Smooth muscle cell (in vitro differentiated cells): ENCODE results near the gene SPHK1. TPM values are rescaled to one million over a fixed set of nuclear protein-coding genes. Genes with fewer than 3 reads are reported as not detected.

ENCODE experiments used
- DNase-seq: peaks from one replicate; lab custom pipeline; 2025; ENCODE audit not compliant: unreplicated experiment; lab: John Stamatoyannopoulos, UW
- H2AFZ ChIP-seq: fragments of 200-600 bp; sonication (generic); 2 replicates; pipeline ENCODE4 v1.6.0; 2016; ENCODE audit warnings: antibody characterized with exemption, low read depth, mild to moderate bottlenecking
- H3F3A ChIP-seq: fragments of 200-600 bp; sonication (generic); 2 replicates; pipeline ENCODE4 v1.6.0; 2017; ENCODE audit warnings: antibody characterized with exemption, low read depth
- H3K27ac ChIP-seq: fragments of 200-600 bp; sonication (generic); 2 replicates; pipeline ENCODE4 v1.5.1; 2016; ENCODE audit warnings: low read depth, mild to moderate bottlenecking
- H3K27me3 ChIP-seq: fragments of 200-600 bp; sonication (generic); 2 replicates; pipeline ENCODE4 v1.6.1; 2016; ENCODE audit warnings: low read depth, mild to moderate bottlenecking
- H3K36me3 ChIP-seq: fragments of 200-600 bp; sonication (generic); 2 replicates; pipeline ENCODE4 v1.5.1; 2016; ENCODE audit warnings: low read depth
- H3K4me1 ChIP-seq: fragments of 200-600 bp; sonication (generic); 2 replicates; pipeline ENCODE4 v1.5.1; 2016; ENCODE audit warnings: low read depth
- H3K4me2 ChIP-seq: fragments of 200-600 bp; sonication (generic); 2 replicates; pipeline ENCODE4 v1.6.0; 2016; ENCODE audit warnings: mild to moderate bottlenecking
- H3K4me3 ChIP-seq: fragments of 200-600 bp; sonication (generic); 2 replicates; pipeline ENCODE4 v1.5.1; 2016; ENCODE audit warnings: mild to moderate bottlenecking
- H3K79me2 ChIP-seq: fragments of 200-600 bp; sonication (generic); 2 replicates; pipeline ENCODE4 v1.6.0; 2016; ENCODE audit warnings: low read depth, mild to moderate bottlenecking
- H3K9ac ChIP-seq: fragments of 200-600 bp; sonication (generic); 2 replicates; pipeline ENCODE4 v1.6.0; 2016; ENCODE audit warnings: low read depth
- H3K9me3 ChIP-seq: fragments of 200-600 bp; sonication (generic); replicated peaks from 2 replicates; pipeline ENCODE4 v1.5.1; 2016; ENCODE audit warnings: low read depth
- H4K20me1 ChIP-seq: fragments of 200-600 bp; sonication (generic); 2 replicates; pipeline ENCODE4 v1.6.0; 2016; ENCODE audit warnings: low read depth
- WGBS: methylation state at CpG from one replicate; pipeline ENCODE4 v1.1.7; 2016; ENCODE audit warnings: low lambda C conversion rate; 5-methylcytosine and 5-hydroxymethylcytosine counted together
- polyA plus RNA-seq: library from polyadenylated mRNA; unstranded; fragments of >200 nt; fragmentation: Nextera tagmentation; extraction: Ambion mirVana; gene quantifications from 2 replicates; pipeline ENCODE4 v1.2.1, GENCODE V29; 2016
- total RNA-seq: library from RNA; depleted of rRNA; stranded (reverse); fragments of >200 nt; gene quantifications from 2 replicates; pipeline ENCODE4 v1.2.3, GENCODE V29; 2014
- TF ChIP-seq, protein P1 (sequence below): fragments of 200-600 bp; sonication (generic); IDR thresholded peaks from 2 replicates; pipeline ENCODE4 v1.5.1; 2017; ENCODE audit warnings: borderline replicate concordance, mild to moderate bottlenecking, antibody characterized with exemption; ENCODE audit not compliant: insufficient read depth, poor library complexity, severe bottlenecking

SPHK1 gene
- total and polyA plus RNA-seq, 2 experiments from 2014 or later: 20.1 to 24.8 TPM

GRCh38 chr17:76369804-76370203, 14.6 kb upstream of the SPHK1 start:
- Histone ChIP-seq H3K9me3 (no peaks in the 10 kb centered on the region), H3K79me2 (no peaks in the 10 kb centered on the region), H3K36me3 (no peaks in the 10 kb centered on the region), H3K27ac (peak overlapping the region; percentile 75), H3K4me3 (no peak overlapping the region), H3K9ac (peak overlapping the region; percentile 0), H3K27me3 (no peaks in the 10 kb centered on the region), H4K20me1 (peaks cover 2% of the 10 kb centered on the region), H3F3A (peaks cover 18% of the 10 kb centered on the region), H3K4me1 (peaks cover 6% of the 10 kb centered on the region), H2AFZ (no peak overlapping the region), H3K4me2 (peak overlapping the region; percentile 34)
- no peak for DNase-seq
- WGBS: 53% methylated on average over 7 of the region's 7 CpGs
- TF ChIP-seq, protein P1, sequence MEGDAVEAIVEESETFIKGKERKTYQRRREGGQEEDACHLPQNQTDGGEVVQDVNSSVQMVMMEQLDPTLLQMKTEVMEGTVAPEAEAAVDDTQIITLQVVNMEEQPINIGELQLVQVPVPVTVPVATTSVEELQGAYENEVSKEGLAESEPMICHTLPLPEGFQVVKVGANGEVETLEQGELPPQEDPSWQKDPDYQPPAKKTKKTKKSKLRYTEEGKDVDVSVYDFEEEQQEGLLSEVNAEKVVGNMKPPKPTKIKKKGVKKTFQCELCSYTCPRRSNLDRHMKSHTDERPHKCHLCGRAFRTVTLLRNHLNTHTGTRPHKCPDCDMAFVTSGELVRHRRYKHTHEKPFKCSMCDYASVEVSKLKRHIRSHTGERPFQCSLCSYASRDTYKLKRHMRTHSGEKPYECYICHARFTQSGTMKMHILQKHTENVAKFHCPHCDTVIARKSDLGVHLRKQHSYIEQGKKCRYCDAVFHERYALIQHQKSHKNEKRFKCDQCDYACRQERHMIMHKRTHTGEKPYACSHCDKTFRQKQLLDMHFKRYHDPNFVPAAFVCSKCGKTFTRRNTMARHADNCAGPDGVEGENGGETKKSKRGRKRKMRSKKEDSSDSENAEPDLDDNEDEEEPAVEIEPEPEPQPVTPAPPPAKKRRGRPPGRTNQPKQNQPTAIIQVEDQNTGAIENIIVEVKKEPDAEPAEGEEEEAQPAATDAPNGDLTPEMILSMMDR: no peak

GRCh38 chr17:76370261-76370993, 14.0 kb upstream of the SPHK1 start:
- Histone ChIP-seq H2AFZ (no peak overlapping the region), H3K4me2 (peak overlapping the region; percentile 34), H3K27me3 (no peaks in the 10 kb centered on the region), H3K4me3 (no peak overlapping the region), H3K27ac (peak overlapping the region; percentile 91), H4K20me1 (peaks cover 2% of the 10 kb centered on the region), H3K79me2 (no peaks in the 10 kb centered on the region), H3K9me3 (no peaks in the 10 kb centered on the region), H3K36me3 (no peaks in the 10 kb centered on the region), H3K9ac (peak overlapping the region; percentile 0), H3K4me1 (peaks cover 6% of the 10 kb centered on the region), H3F3A (peaks cover 18% of the 10 kb centered on the region)
- TF ChIP-seq, protein P1: peak; percentile 30
- WGBS: 53% methylated on average over 11 of the region's 11 CpGs
- DNase-seq: peak; percentile 12

- no peak overlapping the region for H3K4me2 ChIP-seq
- peaks cover 18% of the 10 kb centered on the region for H3F3A ChIP-seq
- 86% methylated on average over 16 of the region's 16 CpGs for WGBS
- TF ChIP-seq, protein P1: no peak
- H4K20me1 ChIP-seq: peaks cover 2% of the 10 kb centered on the region
- H3K27me3 ChIP-seq: no peaks in the 10 kb centered on the region
- H3K27ac ChIP-seq: peak overlapping the region; percentile 91
- H3K4me3 ChIP-seq: no peak overlapping the region
- no peaks in the 10 kb centered on the region for H3K9me3 ChIP-seq
- H3K9ac ChIP-seq: no peak overlapping the region
- no peaks in the 10 kb centered on the region for H3K36me3 ChIP-seq
- H2AFZ ChIP-seq: no peak overlapping the region
- H3K79me2 ChIP-seq: no peaks in the 10 kb centered on the region
- no peak for DNase-seq
- H3K4me1 ChIP-seq: peaks cover 6% of the 10 kb centered on the region
Measured at GRCh38 chr17:76371656-76372628, 12.5 kb upstream of the SPHK1 start.
